ENCODE results near the gene TLR9. TPM values are rescaled to one million over a fixed set of nuclear protein-coding genes. Genes with fewer than 3 reads are reported as not detected.

TLR9 gene
- total and polyA plus RNA-seq, 9 of the 15 experiments (the other 6 are each of a cell fraction or from before 2014, with no cell fraction given) = not detected

- TF ChIP-seq CTCF (IDR thresholded peaks at IDR 0.05 in 2 of 3, conservative IDR thresholded peaks at IDR 0.05 in 1 of 3; ENCODE audit: insufficient read depth in 2 of 3, low read depth in 1 of 3, low read length in 3 of 3) = no peak
- TF ChIP-seq HSF4 (CRISPR knock-in tag; IDR thresholded peaks at IDR 0.05; ENCODE audit: borderline replicate concordance) = no peak
- TF ChIP-seq ZBTB33 (CRISPR knock-in tag; IDR thresholded peaks at IDR 0.05) = peak; percentile 71
- TF ChIP-seq SMARCA4 (IDR thresholded peaks at IDR 0.05) = 0 out of 2 replicates have a peak, but pooled peaks have one; percentile 35
- TF ChIP-seq MBD2 (IDR thresholded peaks at IDR 0.05; ENCODE audit: borderline replicate concordance, low read depth) = 0 out of 2 replicates have a peak, but pooled peaks have one; percentile 26
- peak; percentile 56 for TF ChIP-seq NFIC (IDR thresholded peaks at IDR 0.05)
- TF ChIP-seq ATF6 (CRISPR knock-in tag; IDR thresholded peaks at IDR 0.05) = no peak
- no peak for TF ChIP-seq TEAD4 (IDR thresholded peaks at IDR 0.05; ENCODE audit: low read length)
- no peak for TF ChIP-seq TEAD4 (CRISPR knock-in tag; IDR thresholded peaks at IDR 0.05; ENCODE audit: borderline replicate concordance)
- TF ChIP-seq ZNF75A (CRISPR knock-in tag; IDR thresholded peaks at IDR 0.05) = no peak
- peak; percentile 55; the same call in 1 of the 2 replicates for TF ChIP-seq JUND (IDR thresholded peaks at IDR 0.05; ENCODE audit: borderline replicate concordance, low read depth, low read length)
- TF ChIP-seq JUND (tag; IDR thresholded peaks at IDR 0.05; ENCODE audit: borderline replicate concordance, low read depth, low read length) = no peak; the same call in 2 of the 3 replicates
- TF ChIP-seq PRDM10 (IDR thresholded peaks at IDR 0.05; ENCODE audit: partially characterized antibody) = no peak
These were observed 12.3 kb upstream of the TLR9 start (continued) for GRCh38 chr3:52237657-52238172.

Measured in K562 (cell line).